ENCODE results near the gene SORCS1.

The SORCS1 gene

DNA sequence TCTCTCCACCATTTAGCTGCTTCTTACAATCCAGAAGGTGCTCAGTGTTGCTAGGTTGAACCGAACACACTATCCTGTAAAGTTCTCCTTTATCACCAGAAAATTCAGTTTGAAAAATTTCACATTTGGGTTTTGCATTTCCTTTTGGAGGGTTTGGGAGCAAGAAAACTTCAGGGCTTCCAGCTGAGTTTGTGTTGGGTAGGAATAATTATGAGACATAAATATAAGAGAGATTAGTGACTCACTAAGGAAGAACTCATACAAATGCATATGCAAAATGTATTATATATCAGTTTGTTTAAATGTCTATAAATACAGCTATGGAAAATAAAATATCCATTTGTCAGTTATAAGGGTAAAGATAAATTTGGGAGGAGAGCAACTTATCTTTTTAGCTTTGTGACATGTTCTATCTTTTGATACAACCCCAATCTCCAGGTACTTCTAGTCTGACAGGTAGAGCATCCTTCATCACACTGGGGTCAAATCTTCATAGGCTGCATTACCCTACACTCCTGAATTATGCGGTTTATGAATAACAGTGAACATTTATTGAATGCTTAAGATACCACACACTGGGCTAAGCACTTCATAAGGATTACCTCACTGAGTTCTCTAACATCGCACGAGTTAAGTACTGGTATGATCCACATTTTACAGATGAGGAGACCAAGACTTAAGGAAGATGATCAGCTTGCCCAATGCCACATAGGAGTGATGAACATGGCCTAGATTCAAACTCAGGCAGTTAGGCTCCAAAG lies 304.4 kb downstream of the SORCS1 start:
- TF ChIP-seq, protein P1, sequence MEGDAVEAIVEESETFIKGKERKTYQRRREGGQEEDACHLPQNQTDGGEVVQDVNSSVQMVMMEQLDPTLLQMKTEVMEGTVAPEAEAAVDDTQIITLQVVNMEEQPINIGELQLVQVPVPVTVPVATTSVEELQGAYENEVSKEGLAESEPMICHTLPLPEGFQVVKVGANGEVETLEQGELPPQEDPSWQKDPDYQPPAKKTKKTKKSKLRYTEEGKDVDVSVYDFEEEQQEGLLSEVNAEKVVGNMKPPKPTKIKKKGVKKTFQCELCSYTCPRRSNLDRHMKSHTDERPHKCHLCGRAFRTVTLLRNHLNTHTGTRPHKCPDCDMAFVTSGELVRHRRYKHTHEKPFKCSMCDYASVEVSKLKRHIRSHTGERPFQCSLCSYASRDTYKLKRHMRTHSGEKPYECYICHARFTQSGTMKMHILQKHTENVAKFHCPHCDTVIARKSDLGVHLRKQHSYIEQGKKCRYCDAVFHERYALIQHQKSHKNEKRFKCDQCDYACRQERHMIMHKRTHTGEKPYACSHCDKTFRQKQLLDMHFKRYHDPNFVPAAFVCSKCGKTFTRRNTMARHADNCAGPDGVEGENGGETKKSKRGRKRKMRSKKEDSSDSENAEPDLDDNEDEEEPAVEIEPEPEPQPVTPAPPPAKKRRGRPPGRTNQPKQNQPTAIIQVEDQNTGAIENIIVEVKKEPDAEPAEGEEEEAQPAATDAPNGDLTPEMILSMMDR (conservative IDR thresholded peaks at IDR 0.05; ENCODE audit: low read length), result no peak
- no peak overlapping the region for H3K4me3 ChIP-seq (ENCODE audit: low read length)
- no peak for DNase-seq (ENCODE audit: low read depth)

DNA sequence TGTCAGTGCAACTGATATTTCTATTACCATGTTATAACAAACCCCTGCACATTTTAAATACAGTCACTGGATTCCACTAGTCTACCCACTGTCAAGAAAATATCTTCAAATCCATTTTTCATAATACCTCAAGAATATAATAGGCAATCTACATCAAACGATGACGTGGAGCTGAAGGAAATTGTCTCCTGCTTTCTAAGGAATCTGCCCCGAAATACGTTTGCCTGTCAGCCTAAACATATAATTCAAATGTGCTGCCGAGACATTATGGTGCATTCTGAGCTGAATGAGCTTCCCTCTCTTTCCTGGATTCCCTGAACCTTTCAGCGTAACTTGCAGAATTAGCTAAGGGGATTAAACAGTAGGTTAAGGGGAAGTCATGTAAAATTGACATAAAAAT lies 306.8 kb downstream of the SORCS1 start:
- DNase-seq (ENCODE audit: low read depth), result no peak
- TF ChIP-seq, protein P1 (conservative IDR thresholded peaks at IDR 0.05; ENCODE audit: low read length), result no peak
- H3K4me3 ChIP-seq (ENCODE audit: low read length), result no peak overlapping the region

DNA sequence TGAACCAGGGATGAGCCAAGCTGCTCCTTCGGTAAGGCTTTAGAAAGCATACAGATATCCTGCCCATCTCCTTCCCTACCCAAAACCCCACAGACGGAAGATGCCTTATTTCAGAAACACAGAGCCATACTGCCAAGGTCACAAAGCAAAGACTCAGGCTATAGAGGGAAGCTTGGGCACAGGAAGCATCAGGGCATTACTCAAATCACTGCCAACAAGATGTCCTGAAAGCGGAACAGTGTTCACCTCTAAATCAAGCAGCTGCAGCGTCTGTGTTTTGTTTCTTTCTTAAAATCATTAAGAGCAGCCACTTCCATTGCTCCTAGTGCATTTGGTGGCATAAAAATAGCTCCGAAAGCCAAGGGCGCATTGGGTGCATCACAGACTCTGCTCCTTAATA lies 307.3 kb downstream of the SORCS1 start:
- TF ChIP-seq, protein P1 (conservative IDR thresholded peaks at IDR 0.05; ENCODE audit: low read length), result no peak

DNA sequence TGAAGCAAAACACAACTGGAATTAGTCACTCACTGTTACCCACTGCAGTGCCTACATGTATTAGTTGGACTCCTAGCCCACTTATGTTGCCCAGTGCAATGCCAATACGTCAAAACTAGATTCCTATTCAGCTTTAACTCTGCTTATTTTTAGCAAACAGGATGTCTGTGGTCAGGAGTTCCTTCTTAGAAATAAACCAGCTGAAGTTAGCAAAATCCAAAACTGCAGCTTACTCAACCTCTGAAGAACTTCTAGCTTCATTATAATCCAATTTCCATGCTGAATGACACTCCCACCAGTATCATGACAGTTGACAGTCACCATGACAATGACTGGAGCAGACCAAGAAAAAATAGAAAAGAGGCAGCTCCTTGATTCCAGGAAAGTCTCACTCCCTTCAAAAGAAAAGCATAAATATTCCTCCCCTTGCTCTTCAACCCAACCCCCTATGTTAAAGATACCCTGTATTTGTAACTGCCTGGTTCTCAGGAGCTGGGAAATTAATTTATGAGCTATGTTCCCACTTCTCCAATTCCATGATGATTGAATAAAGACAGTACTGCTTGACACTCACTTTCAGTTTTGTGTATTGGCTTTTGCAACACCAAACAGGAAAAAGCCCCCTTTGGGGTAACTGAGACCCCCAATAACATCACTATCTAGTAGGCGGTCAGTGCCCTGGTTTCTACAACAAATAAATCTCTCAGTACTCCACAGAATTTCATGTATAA lies 327.4 kb downstream of the SORCS1 start:
- no peak for DNase-seq (ENCODE audit: low read depth)
- TF ChIP-seq, protein P1 (conservative IDR thresholded peaks at IDR 0.05; ENCODE audit: low read length), result no peak
- no peak overlapping the region for H3K4me3 ChIP-seq (ENCODE audit: low read length)

More for the DNA sequence above, 307.3 kb downstream of the SORCS1 start:
- DNase-seq (ENCODE audit: low read depth), result no peak
- no peak overlapping the region for H3K4me3 ChIP-seq (ENCODE audit: low read length)

DNA sequence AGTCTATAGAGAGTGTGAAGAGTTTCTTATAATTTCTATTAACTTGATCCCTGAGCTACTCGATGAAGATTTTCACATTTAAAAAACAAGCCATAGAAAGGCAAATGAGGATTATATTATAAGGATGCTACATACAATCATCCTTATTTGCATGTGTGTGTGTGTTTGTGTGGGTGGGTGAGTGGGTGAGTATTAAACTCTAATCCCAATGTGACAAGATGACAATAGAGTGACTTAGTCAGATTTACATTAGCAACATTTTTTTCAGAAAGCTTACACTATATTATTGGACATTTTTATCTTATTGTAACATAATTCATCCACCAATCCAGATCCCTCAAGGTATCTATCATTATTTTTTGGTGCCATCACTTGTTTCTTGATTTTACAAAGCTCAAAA lies 331.7 kb downstream of the SORCS1 start:
- H3K4me3 ChIP-seq (ENCODE audit: low read length), result no peak overlapping the region
- DNase-seq (ENCODE audit: low read depth), result no peak
- TF ChIP-seq, protein P1 (conservative IDR thresholded peaks at IDR 0.05; ENCODE audit: low read length), result no peak

DNA sequence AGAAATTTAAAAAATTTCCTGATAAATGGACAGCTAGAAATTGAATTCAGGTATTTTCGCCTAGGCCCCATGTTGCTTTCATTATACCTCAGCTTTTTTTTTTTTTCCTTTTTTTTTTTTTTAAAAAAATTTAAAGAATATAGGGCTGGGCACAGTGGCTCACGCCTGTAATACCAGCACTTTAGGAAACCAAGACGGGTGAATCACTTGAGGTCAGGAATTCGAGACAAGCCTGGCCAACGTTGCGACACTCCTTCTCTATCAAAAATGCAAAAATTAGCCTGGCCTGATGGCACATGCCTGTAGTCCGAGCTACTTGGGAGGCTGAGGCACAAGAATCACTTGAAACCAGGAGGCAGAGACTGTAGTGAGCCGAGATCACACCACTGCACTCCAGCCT lies 334.0 kb downstream of the SORCS1 start:
- DNase-seq (ENCODE audit: low read depth), result no peak
- TF ChIP-seq, protein P1 (conservative IDR thresholded peaks at IDR 0.05; ENCODE audit: low read length), result no peak
- no peak overlapping the region for H3K4me3 ChIP-seq (ENCODE audit: low read length)

DNA sequence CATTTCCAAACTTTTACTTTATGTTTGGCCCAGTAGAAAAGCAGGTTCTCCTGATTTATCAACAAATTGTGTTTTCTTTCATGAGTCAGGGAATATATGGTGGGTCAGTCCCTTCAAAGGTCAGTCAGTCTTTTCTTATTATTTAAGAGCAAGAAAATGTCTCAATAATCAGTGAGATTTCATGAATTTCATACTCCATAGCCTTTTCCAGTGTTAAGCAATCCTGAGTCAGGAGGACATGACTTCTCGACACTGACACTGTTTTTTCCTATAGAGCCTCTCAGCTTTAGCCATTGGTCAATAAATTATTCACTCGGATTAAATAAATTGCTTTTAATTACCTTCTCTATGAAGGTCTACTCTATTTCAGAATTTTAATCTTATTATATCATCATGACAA lies 334.5 kb downstream of the SORCS1 start:
- no peak overlapping the region for H3K4me3 ChIP-seq (ENCODE audit: low read length)
- TF ChIP-seq, protein P1 (conservative IDR thresholded peaks at IDR 0.05; ENCODE audit: low read length), result no peak

More for the DNA sequence above, 334.5 kb downstream of the SORCS1 start:
- no peak for DNase-seq (ENCODE audit: low read depth)

Data from AG10803 (cell line).